Measurements from ENCODE around the gene STX1A. TPM values are rescaled to one million over a fixed set of nuclear protein-coding genes. Genes with fewer than 3 reads are reported as not detected.

The STX1A gene
- total RNA-seq, 1 donor from 2014 or later, result 16.4 TPM

- Mint-ChIP-seq H3K4me3 (peak within 1 kb of the TSS; percentile 92), H3K36me3 (ENCODE audit: low read depth) (no peaks in the 10 kb centered on the region), H3K27ac (ENCODE audit: unreplicated experiment) (peak within 1 kb of the TSS; percentile 96), H3K27me3 (ENCODE audit: low read depth) (peaks cover 21% of the 10 kb centered on the region), H3K9me3 (no peaks in the 10 kb centered on the region), H3K4me1 (peaks cover 31% of the 10 kb centered on the region)
- no peak for TF ChIP-seq CTCF (conservative IDR thresholded peaks at IDR 0.05)
- DNase-seq (ENCODE audit: low read depth, low spot score), result peak; percentile 98
These were observed 19.3 kb upstream of the STX1A start, which contains the start of gene ABHD11 for GRCh38 chr7:73738612-73739386. TSS of gene ABHD11 (minus strand) at chr7:73738802. CDS start at chr7:73738770, 32 bp downstream.

- peak overlapping the region; percentile 95 for H3K27ac Mint-ChIP-seq (ENCODE audit: unreplicated experiment)
- H3K36me3 Mint-ChIP-seq (ENCODE audit: low read depth), result no peaks in the 10 kb centered on the region
- no peak for TF ChIP-seq CTCF (conservative IDR thresholded peaks at IDR 0.05)
- H3K27me3 Mint-ChIP-seq (ENCODE audit: low read depth), result peaks cover 15% of the 10 kb centered on the region
- DNase-seq (ENCODE audit: low read depth, low spot score), result peak; percentile 26
- peak overlapping the region; percentile 92 for H3K4me3 Mint-ChIP-seq
- H3K4me1 Mint-ChIP-seq, result peaks cover 25% of the 10 kb centered on the region
- H3K9me3 Mint-ChIP-seq, result no peaks in the 10 kb centered on the region
These were observed 18.7 kb upstream of the STX1A start for GRCh38 chr7:73738220-73738611.

GRCh38 chr7:73737491-73738219 is 18.2 kb upstream of the STX1A start:
- no peak for DNase-seq (ENCODE audit: low read depth, low spot score)
- Mint-ChIP-seq H3K4me1 (peaks cover 19% of the 10 kb centered on the region), H3K4me3 (peak overlapping the region; percentile 92), H3K9me3 (no peaks in the 10 kb centered on the region), H3K36me3 (ENCODE audit: low read depth) (no peaks in the 10 kb centered on the region), H3K27me3 (ENCODE audit: low read depth) (peaks cover 11% of the 10 kb centered on the region), H3K27ac (ENCODE audit: unreplicated experiment) (no peak overlapping the region)
- no peak for TF ChIP-seq CTCF (conservative IDR thresholded peaks at IDR 0.05)

- DNase-seq (ENCODE audit: low read depth, low spot score), result no peak
- H3K36me3 Mint-ChIP-seq (ENCODE audit: low read depth), result no peaks in the 10 kb centered on the region
- no peak for TF ChIP-seq CTCF (conservative IDR thresholded peaks at IDR 0.05)
- H3K4me3 Mint-ChIP-seq, result peak overlapping the region; percentile 62
- H3K4me1 Mint-ChIP-seq, result peaks cover 16% of the 10 kb centered on the region
- no peak overlapping the region for H3K27ac Mint-ChIP-seq (ENCODE audit: unreplicated experiment)
- no peaks in the 10 kb centered on the region for H3K9me3 Mint-ChIP-seq
- H3K27me3 Mint-ChIP-seq (ENCODE audit: low read depth), result peaks cover 4% of the 10 kb centered on the region
These were observed 17.4 kb upstream of the STX1A start for GRCh38 chr7:73736885-73737284.

- Mint-ChIP-seq H3K27me3 (ENCODE audit: low read depth) (no peaks in the 10 kb centered on the region), H3K36me3 (ENCODE audit: low read depth) (no peaks in the 10 kb centered on the region), H3K27ac (ENCODE audit: unreplicated experiment) (no peak overlapping the region), H3K4me1 (peaks cover 14% of the 10 kb centered on the region), H3K4me3 (no peak overlapping the region), H3K9me3 (no peaks in the 10 kb centered on the region)
- TF ChIP-seq CTCF (conservative IDR thresholded peaks at IDR 0.05), result no peak
- DNase-seq (ENCODE audit: low read depth, low spot score), result no peak
These were observed 16.0 kb upstream of the STX1A start for GRCh38 chr7:73735528-73735905.

Measured in neural crest cell (in vitro differentiated cells).